K562 (cell line): ENCODE measurements around the gene HES4. TPM values are rescaled to one million over a fixed set of nuclear protein-coding genes. Genes with fewer than 3 reads are reported as not detected.

Experiments
- ATAC-seq: fragments of 200-7000 bp; cut with Tn5 transposase; 3 replicates; pipeline ENCODE4 v1.9.1; 2020; ENCODE audit warnings: moderate library complexity
- BruUV-seq: library from RNA; stranded (reverse); fragments of 400-500 nt; replicated peaks from 2 replicates; lab custom pipeline; 2021; lab: Mats Ljungman, UMichigan
- CTCF ChIA-PET: fragments of 300-600 bp; formaldehyde crosslinking; extraction: SDS; loops from one replicate; lab custom pipeline; 2021; ENCODE audit warnings: low intra/inter-chr PET ratio; lab: Yijun Ruan, JAX
- POLR2A ChIA-PET: fragments of 300-600, 350-650 bp; sonication (Branson Sonifier 250); formaldehyde crosslinking; extraction: SDS; loops from one replicate; lab custom pipeline; 2021; ENCODE audit warnings: antibody characterized with exemption, inconsistent platforms; lab: Yijun Ruan, JAX
- DNase-seq, 4 experiments: peaks; one replicate each; pipeline versions ENCODE4 v3.0.0 to v3.0.0-alpha.2; 2011 to 2018; ENCODE audit warnings: low spot score in 3 of 4, mixed read lengths in 3 of 4; ENCODE audit errors: extremely low read depth in 1 of 4
- FAIRE-seq: peaks from 2 replicates; lab custom pipeline; 2011; peaks lifted over from hg19 to GRCh38; lab: Jason Lieb, UNC
- H2AFZ ChIP-seq: 2 replicates; pipeline ENCODE4 v1.6.0; 2011; ENCODE audit warnings: low read depth, low read length, control low read depth, inconsistent platforms
- H3K27ac ChIP-seq: fragments of 200-600 bp; 3 replicates; pipeline ENCODE4 v1.8.0; 2011; ENCODE audit warnings: low read depth, mild to moderate bottlenecking, control low read depth, inconsistent platforms, low read length, moderate library complexity, mixed read lengths; ENCODE audit errors: extremely low read depth
- H3K27me3 ChIP-seq, 2 experiments: fragments of 300-600 bp in 1 of 2; 2 replicates in 1 of 2; 3 replicates in 1 of 2; pipeline versions ENCODE4 v1.6.0 to v1.8.0; 2011; ENCODE audit warnings: inconsistent platforms in 2 of 2, low read length in 2 of 2, mild to moderate bottlenecking in 1 of 2, mixed read lengths in 1 of 2, moderate library complexity in 1 of 2; ENCODE audit not compliant: control insufficient read depth in 2 of 2, insufficient read depth in 2 of 2
- H3K36me3 ChIP-seq: fragments of 300-600 bp; 3 replicates; pipeline ENCODE4 v1.8.0; 2011; ENCODE audit warnings: mild to moderate bottlenecking, low read length, inconsistent platforms; ENCODE audit not compliant: control insufficient read depth, insufficient read depth
- H3K4me1 ChIP-seq, 2 experiments: fragments of 200-600 bp in 1 of 2; replicated peaks in 1 of 2; 2 replicates in 1 of 2; 3 replicates in 1 of 2; pipeline versions ENCODE4 v1.5.1 to v1.8.0; 2011; ENCODE audit warnings: inconsistent platforms in 2 of 2, low read length in 2 of 2, mild to moderate bottlenecking in 1 of 2, mixed read lengths in 1 of 2, moderate library complexity in 1 of 2; ENCODE audit not compliant: control insufficient read depth in 2 of 2, insufficient read depth in 2 of 2
- H3K4me2 ChIP-seq: 2 replicates; pipeline ENCODE4 v1.6.1; 2011; ENCODE audit warnings: low read length, control low read depth, inconsistent platforms, mixed read lengths; ENCODE audit not compliant: insufficient read depth
- H3K4me3 ChIP-seq: fragments of 200-600 bp; sonication (generic), shearing (Covaris generic); 2 replicates; pipeline ENCODE4 v1.5.1; 2016; ENCODE audit warnings: control low read depth, inconsistent platforms
- H3K79me2 ChIP-seq: fragments of 200-600 bp; 3 replicates; pipeline ENCODE4 v1.8.0; 2011; ENCODE audit warnings: low read length, inconsistent platforms; ENCODE audit not compliant: control insufficient read depth, insufficient read depth
- H3K9ac ChIP-seq, 2 experiments: 2 replicates each; pipeline versions ENCODE4 v1.6.0 to v1.6.1; 2011; ENCODE audit warnings: low read depth in 2 of 2, low read length in 2 of 2, control low read depth in 1 of 2, inconsistent platforms in 1 of 2, mild to moderate bottlenecking in 1 of 2, mixed read lengths in 1 of 2; ENCODE audit not compliant: insufficient read depth in 1 of 2
- H3K9me1 ChIP-seq: one replicate; pipeline ENCODE4 v1.6.0; 2011; ENCODE audit warnings: inconsistent platforms, mild to moderate bottlenecking, low read length, moderate library complexity; ENCODE audit not compliant: control insufficient read depth, insufficient read depth
- H3K9me3 ChIP-seq: replicated peaks from 2 replicates; pipeline ENCODE4 v1.5.1; 2011; ENCODE audit warnings: low read depth, low read length, inconsistent platforms; ENCODE audit not compliant: control insufficient read depth, insufficient read depth
- H4K20me1 ChIP-seq: replicated peaks from 2 replicates; pipeline ENCODE4 v1.6.1; 2011; ENCODE audit warnings: low read length, inconsistent platforms, mixed read lengths; ENCODE audit not compliant: control insufficient read depth, insufficient read depth
- CGGBP1 ChIP-seq: fragments of 250-450 bp; sonication (Bioruptor Pico); IDR thresholded peaks from 2 replicates; pipeline ENCODE4 v1.9.0; 2021; ENCODE audit warnings: mild to moderate bottlenecking
- EWSR1 ChIP-seq: fragments of 450-650 bp; IDR thresholded peaks from 2 replicates; pipeline ENCODE4 v1.6.1; 2018; ENCODE audit warnings: borderline replicate concordance, mild to moderate bottlenecking, low read depth, moderate library complexity; ENCODE audit not compliant: partially characterized antibody
- FOS ChIP-seq: IDR thresholded peaks from 3 replicates; pipeline ENCODE4 v1.6.1; 2011; ENCODE audit not compliant: insufficient read length; ENCODE audit errors: extremely low read depth
- GABPB2 ChIP-seq: fragments of 250-450 bp; sonication (Bioruptor Pico); conservative IDR thresholded peaks from 2 replicates; pipeline ENCODE4 v1.5.1; 2021; ENCODE audit warnings: mild to moderate bottlenecking
- KLF16 ChIP-seq: IDR thresholded peaks from 2 replicates; pipeline ENCODE4 v1.6.1; 2016; ENCODE audit warnings: antibody characterized with exemption
- MCM2 ChIP-seq: fragments of 450-650 bp; IDR thresholded peaks from 2 replicates; pipeline ENCODE4 v1.6.1; 2017; ENCODE audit warnings: low read depth, mild to moderate bottlenecking
- NONO ChIP-seq, 2 experiments: fragments of 200-400 bp in 1 of 2; fragments of 450-650 bp in 1 of 2; formaldehyde crosslinking in 1 of 2; IDR thresholded peaks; 2 replicates each; pipeline ENCODE4 v1.6.1; 2017; ENCODE audit warnings: low read depth in 2 of 2, mild to moderate bottlenecking in 2 of 2, moderate library complexity in 2 of 2, low read length in 1 of 2
- PCBP2 ChIP-seq: fragments of 200-400 bp; formaldehyde crosslinking; IDR thresholded peaks from 2 replicates; pipeline ENCODE4 v1.6.1; 2018; ENCODE audit warnings: low read length, low read depth, mild to moderate bottlenecking, moderate library complexity; ENCODE audit not compliant: poor library complexity, severe bottlenecking
- SRSF1 ChIP-seq: fragments of 200-400 bp; formaldehyde crosslinking; IDR thresholded peaks from 2 replicates; pipeline ENCODE4 v1.6.1; 2017; ENCODE audit warnings: mild to moderate bottlenecking, low read depth, low read length, moderate library complexity
- TEAD2 ChIP-seq: fragments of 450-650 bp; IDR thresholded peaks from 2 replicates; pipeline ENCODE4 v1.6.1; 2016; ENCODE audit warnings: missing genetic modification characterization, control low read depth, missing compliant biosample characterization
- ZFP36 ChIP-seq: fragments of 150-350 bp; IDR thresholded peaks from 2 replicates; pipeline ENCODE4 v1.6.1; 2018; ENCODE audit warnings: low read length, low read depth; ENCODE audit not compliant: partially characterized antibody
- ZFX ChIP-seq: sonication (generic); formaldehyde crosslinking; IDR thresholded peaks from 2 replicates; pipeline ENCODE4 v1.8.0; 2022; ENCODE audit warnings: mild to moderate bottlenecking, missing genetic modification reagents, moderate library complexity
- WGBS: fragments of 100-300 bp; shearing (Covaris generic); methylation state at CpG from one replicate; pipeline ENCODE4 v1.1.6; 2016; ENCODE audit warnings: low coverage, mixed read lengths; ENCODE audit not compliant: insufficient coverage; ENCODE audit errors: missing lambda C conversion rate; 5-methylcytosine and 5-hydroxymethylcytosine counted together
- in situ Hi-C: fragments of 300-500 bp; cut with MboI; formaldehyde crosslinking; loops from 4 replicates; pipeline ENCODE4 v1.15.0; 2018; ENCODE audit warnings: inconsistent platforms, mixed read lengths
- intact Hi-C: fragments of 100-400 bp; cut with micrococcal nuclease; formaldehyde crosslinking; loops from 2 replicates; pipeline ENCODE4 v1.14.2; 2022
- polyA plus RNA-seq, 8 experiments: library from polyadenylated mRNA; depleted of rRNA in 4 of 8; stranded (reverse) in 5 of 8; unstranded in 3 of 8; fragments of >200 nt; fragmentation: Nextera tagmentation in 2 of 8; fragmentation: Illumina TruSeq in 1 of 8; extraction: Ambion mirVana in 2 of 8; extraction: Trizol in 1 of 8; gene quantifications; 2 replicates each; pipeline versions ENCODE4 v1.2.1 to v1.2.3, GENCODE V29; 2011 to 2014; ENCODE audit warnings: inconsistent platforms in 1 of 8, missing spikeins in 1 of 8
- total RNA-seq, 7 experiments: library from RNA; depleted of rRNA in 6 of 7; stranded (reverse); fragments of >200 nt in 6 of 7; fragmentation: Illumina TruSeq in 2 of 7; extraction: Trizol in 2 of 7; gene quantifications; 2 replicates each; pipeline versions ENCODE4 v1.2.1 to v1.2.3, GENCODE V29; 2011 to 2021; ENCODE audit warnings: low replicate concordance in 1 of 7
- TF ChIP-seq, protein P1 (sequence below): sonication (generic); formaldehyde crosslinking; IDR thresholded peaks from 2 replicates; pipeline ENCODE4 v1.8.1; 2023; ENCODE audit warnings: mild to moderate bottlenecking, missing genetic modification reagents
- TF ChIP-seq, protein P2 (sequence below): fragments of 450-650 bp; IDR thresholded peaks from 2 replicates; pipeline ENCODE4 v1.6.1; 2016; ENCODE audit warnings: antibody characterized with exemption

Gene HES4
- total and polyA plus RNA-seq, 9 of the 15 experiments (the other 6 are each of a cell fraction or from before 2014, with no cell fraction given) = 0.21 to 43.7 (median 5.3) TPM; not detected in 2

DNA sequence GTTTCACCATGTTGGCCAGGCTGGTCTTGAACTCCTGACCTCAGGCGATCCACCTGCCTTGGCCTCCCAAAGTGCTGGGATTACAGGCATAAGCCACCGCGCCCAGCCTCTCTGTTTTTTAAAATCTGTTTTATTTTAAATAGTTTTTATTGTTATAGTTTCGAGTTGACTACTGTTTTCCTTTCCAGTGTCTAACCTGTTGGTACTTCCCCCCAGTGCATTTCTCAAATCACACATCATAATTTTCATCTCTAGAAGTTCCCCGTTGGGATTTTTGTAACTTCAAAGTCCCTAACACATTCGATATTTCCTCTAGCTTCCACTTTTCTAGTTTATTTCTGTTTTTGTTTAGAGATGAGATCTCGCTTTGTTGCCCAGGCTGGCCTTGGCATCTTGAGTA, 7.5 kb downstream of the HES4 start:
- peaks cover 11 to 18% of the 10 kb centered on the region in 2 experiments; a peak in 4 of 5 replicates for H3K27me3 ChIP-seq
- no peak for FAIRE-seq
- POLR2A ChIA-PET = interaction anchor here (1.1 to 1.4 kb wide), 2 partner anchors 11 to 12 kb away, joined by 4 to 7 read pairs; partner anchors contain the start of gene PERM1
- H3K4me3 ChIP-seq = no peak overlapping the region
- no peak for DNase-seq
- CTCF ChIA-PET = no interaction called here
- no peaks in the 10 kb centered on the region for H3K9me1 ChIP-seq
- H3K4me2 ChIP-seq = no peak overlapping the region
- H2AFZ ChIP-seq = no peak overlapping the region
- H3K9me3 ChIP-seq = no peaks in the 10 kb centered on the region
- 41% methylated on average over 6 of the region's 7 CpGs for WGBS
- intact Hi-C loops (no loop called here), in situ Hi-C loops (no loop called here)
- no peak for ATAC-seq
- H3K79me2 ChIP-seq = no peaks in the 10 kb centered on the region
- TF ChIP-seq KLF16 (no peak), MCM2 (no peak), SRSF1 (no peak), TEAD2 (no peak), ZFP36 (no peak), EWSR1 (no peak), PCBP2 (no peak), ZFX (CRISPR knock-in tag) (no peak), GABPB2 (no peak), NONO (IDR thresholded peaks at IDR 0.05; ENCODE audit: low read depth in 2 of 2, low read length in 1 of 2) (no peak), CGGBP1 (no peak), FOS (no peak)
- TF ChIP-seq, protein P1, sequence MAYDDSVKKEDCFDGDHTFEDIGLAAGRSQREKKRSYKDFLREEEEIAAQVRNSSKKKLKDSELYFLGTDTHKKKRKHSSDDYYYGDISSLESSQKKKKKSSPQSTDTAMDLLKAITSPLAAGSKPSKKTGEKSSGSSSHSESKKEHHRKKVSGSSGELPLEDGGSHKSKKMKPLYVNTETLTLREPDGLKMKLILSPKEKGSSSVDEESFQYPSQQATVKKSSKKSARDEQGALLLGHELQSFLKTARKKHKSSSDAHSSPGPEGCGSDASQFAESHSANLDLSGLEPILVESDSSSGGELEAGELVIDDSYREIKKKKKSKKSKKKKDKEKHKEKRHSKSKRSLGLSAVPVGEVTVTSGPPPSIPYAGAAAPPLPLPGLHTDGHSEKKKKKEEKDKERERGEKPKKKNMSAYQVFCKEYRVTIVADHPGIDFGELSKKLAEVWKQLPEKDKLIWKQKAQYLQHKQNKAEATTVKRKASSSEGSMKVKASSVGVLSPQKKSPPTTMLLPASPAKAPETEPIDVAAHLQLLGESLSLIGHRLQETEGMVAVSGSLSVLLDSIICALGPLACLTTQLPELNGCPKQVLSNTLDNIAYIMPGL (CRISPR knock-in tag) = no peak
- TF ChIP-seq, protein P2, sequence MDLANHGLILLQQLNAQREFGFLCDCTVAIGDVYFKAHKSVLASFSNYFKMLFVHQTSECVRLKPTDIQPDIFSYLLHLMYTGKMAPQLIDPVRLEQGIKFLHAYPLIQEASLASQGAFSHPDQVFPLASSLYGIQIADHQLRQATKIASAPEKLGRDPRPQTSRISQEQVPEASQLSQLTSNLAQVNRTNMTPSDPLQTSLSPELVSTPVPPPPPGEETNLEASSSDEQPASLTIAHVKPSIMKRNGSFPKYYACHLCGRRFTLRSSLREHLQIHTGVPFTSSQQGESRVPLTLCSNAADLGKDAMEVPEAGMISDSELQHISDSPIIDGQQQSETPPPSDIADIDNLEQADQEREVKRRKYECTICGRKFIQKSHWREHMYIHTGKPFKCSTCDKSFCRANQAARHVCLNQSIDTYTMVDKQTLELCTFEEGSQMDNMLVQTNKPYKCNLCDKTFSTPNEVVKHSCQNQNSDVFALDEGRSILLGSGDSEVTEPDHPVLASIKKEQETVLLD = no peak
- H3K9ac ChIP-seq = no peak overlapping the region
- H3K4me1 ChIP-seq = peaks cover 0 to 24% of the 10 kb centered on the region in 2 experiments; a peak in 2 of 5 replicates
- peaks cover 8% of the 10 kb centered on the region; the same call in 1 of the 2 replicates for H4K20me1 ChIP-seq
- H3K36me3 ChIP-seq = no peaks in the 10 kb centered on the region
- BruUV-seq = no TSS peak
- no peak overlapping the region for H3K27ac ChIP-seq
